Endothelial cell of umbilical vein (primary cell): ENCODE results near the gene PEMT. TPM values are rescaled to one million over a fixed set of nuclear protein-coding genes. Genes with fewer than 3 reads are reported as not detected.

Experiments
- BruUV-seq: library from RNA; stranded (reverse); fragments of 400-500 nt; replicated peaks from 2 replicates; lab custom pipeline; 2021; lab: Mats Ljungman, UMichigan
- CTCF ChIA-PET: fragments of 300-600, 350-600 bp; sonication (Branson Sonifier 250); formaldehyde crosslinking; loops from one replicate; lab custom pipeline; 2021; ENCODE audit warnings: antibody characterized with exemption, inconsistent platforms; lab: Charles Lee
- POLR2A ChIA-PET: fragments of 300-600, 350-600 bp; sonication (Branson Sonifier 250); formaldehyde crosslinking; loops from one replicate; lab custom pipeline; 2021; ENCODE audit warnings: antibody characterized with exemption, inconsistent platforms; lab: Charles Lee
- DNase-seq: peaks from one replicate; pipeline ENCODE4 v3.0.0-alpha.2; 2011; ENCODE audit warnings: low read depth, low spot score
- FAIRE-seq: peaks from 2 replicates; lab custom pipeline; 2011; peaks lifted over from hg19 to GRCh38; lab: Jason Lieb, UNC
- H2AFZ ChIP-seq: 2 replicates; pipeline ENCODE4 v1.6.0; 2012; ENCODE audit warnings: low read depth, low read length, control low read depth, inconsistent platforms
- H3K27ac ChIP-seq: 2 replicates; pipeline ENCODE4 v1.5.1; 2011; ENCODE audit warnings: low read depth, mild to moderate bottlenecking, control low read depth, low read length, moderate library complexity; ENCODE audit not compliant: insufficient read depth
- H3K27me3 ChIP-seq, 2 experiments: 2 replicates each; pipeline versions ENCODE4 v1.6.0 to v1.6.1; 2011; ENCODE audit warnings: low read length in 2 of 2, mixed read lengths in 1 of 2; ENCODE audit not compliant: control insufficient read depth in 2 of 2, insufficient read depth in 2 of 2
- H3K36me3 ChIP-seq, 2 experiments: 2 replicates in 1 of 2; 3 replicates in 1 of 2; pipeline ENCODE4 v1.5.1; 2011; ENCODE audit warnings: low read length in 2 of 2, mild to moderate bottlenecking in 1 of 2, moderate library complexity in 1 of 2; ENCODE audit not compliant: control insufficient read depth in 2 of 2, insufficient read depth in 2 of 2; ENCODE audit errors: extremely low read depth in 1 of 2
- H3K4me1 ChIP-seq: 3 replicates; pipeline ENCODE4 v1.5.1; 2011; ENCODE audit warnings: mild to moderate bottlenecking, low read length; ENCODE audit not compliant: control insufficient read depth, insufficient read depth; ENCODE audit errors: extremely low read depth
- H3K4me2 ChIP-seq: 2 replicates; pipeline ENCODE4 v1.6.1; 2011; ENCODE audit warnings: low read length, control low read depth, mixed read lengths; ENCODE audit not compliant: insufficient read depth
- H3K4me3 ChIP-seq, 3 experiments: fragments of 200-600 bp in 1 of 3; sonication (generic), shearing (Covaris generic) in 1 of 3; replicated peaks in 1 of 3; 2 replicates each; pipeline ENCODE4 v1.5.1; 2011 to 2016; ENCODE audit warnings: control low read depth in 3 of 3, low read length in 3 of 3, mild to moderate bottlenecking in 2 of 3, inconsistent platforms in 1 of 3, low read depth in 1 of 3, moderate library complexity in 1 of 3; ENCODE audit not compliant: insufficient read depth in 1 of 3
- H3K79me2 ChIP-seq: 2 replicates; pipeline ENCODE4 v1.6.0; 2012; ENCODE audit warnings: low read length, inconsistent platforms; ENCODE audit not compliant: control insufficient read depth, insufficient read depth
- H3K9ac ChIP-seq: replicated peaks from 2 replicates; pipeline ENCODE3; 2011; ENCODE audit warnings: low read length, control low read depth; ENCODE audit not compliant: insufficient read depth; ENCODE audit errors: extremely low read depth
- H3K9me1 ChIP-seq: replicated peaks from 3 replicates; pipeline ENCODE4 v1.6.0; 2011; ENCODE audit warnings: mild to moderate bottlenecking, low read length; ENCODE audit not compliant: control insufficient read depth, insufficient read depth; ENCODE audit errors: extremely low read depth
- H3K9me3 ChIP-seq: replicated peaks from 2 replicates; pipeline ENCODE4 v1.5.1; 2012; ENCODE audit warnings: low read length, inconsistent platforms; ENCODE audit not compliant: control insufficient read depth, insufficient read depth
- H4K20me1 ChIP-seq: replicated peaks from 2 replicates; pipeline ENCODE3; 2011; ENCODE audit warnings: mild to moderate bottlenecking, low read length; ENCODE audit not compliant: control insufficient read depth, insufficient read depth; ENCODE audit errors: extremely low read depth
- CTCF ChIP-seq, 2 donors: IDR thresholded peaks; 1 replicate in 1 of 2; 2 replicates in 1 of 2; pipeline ENCODE4 v1.5.1; 2011; ENCODE audit warnings: low read length in 2 of 2, mild to moderate bottlenecking in 2 of 2, moderate library complexity in 2 of 2, control low read depth in 1 of 2, inconsistent platforms in 1 of 2, low read depth in 1 of 2; ENCODE audit not compliant: insufficient read depth in 1 of 2; ENCODE audit errors: extremely low read depth in 1 of 2
- EZH2 ChIP-seq: IDR thresholded peaks from 2 replicates; pipeline ENCODE4 v1.6.1; 2012; ENCODE audit warnings: borderline replicate concordance, low read depth, mild to moderate bottlenecking, moderate library complexity, low read length, inconsistent platforms; ENCODE audit not compliant: severe bottlenecking
- FOS ChIP-seq: IDR thresholded peaks from 2 replicates; pipeline ENCODE4 v1.6.1; 2011; ENCODE audit warnings: mild to moderate bottlenecking, low read length, moderate library complexity, borderline replicate concordance; ENCODE audit not compliant: insufficient read depth
- GATA2 ChIP-seq: IDR thresholded peaks from 2 replicates; pipeline ENCODE4 v1.7.0; 2011; ENCODE audit warnings: low read depth, mild to moderate bottlenecking, moderate library complexity, mixed read lengths, low read length; ENCODE audit not compliant: insufficient read length, insufficient read depth
- JUN ChIP-seq: IDR thresholded peaks from 2 replicates; pipeline ENCODE4 v1.6.1; 2011; ENCODE audit warnings: borderline replicate concordance, low read depth; ENCODE audit not compliant: insufficient read length, insufficient read depth
- MYC ChIP-seq: IDR thresholded peaks from one replicate; pipeline ENCODE4 v1.6.1; 2011; ENCODE audit warnings: mild to moderate bottlenecking, low read depth, low read length
- POLR2A ChIP-seq: IDR thresholded peaks from 2 replicates; pipeline ENCODE4 v1.6.1; 2012; ENCODE audit warnings: low read depth, mild to moderate bottlenecking, control low read depth, low read length
- dilution Hi-C: fragments of 300-500 bp; cut with MboI; formaldehyde crosslinking; loops from one replicate; pipeline ENCODE4 v1.15.0; 2019; ENCODE audit warnings: low sequenced_read_pairs; ENCODE audit not compliant: extremely low pct_ligation_motif_present
- intact Hi-C: fragments of 100-400 bp; cut with micrococcal nuclease; formaldehyde crosslinking; loops from one replicate; pipeline ENCODE4 v1.10.0; 2022
- polyA plus RNA-seq, 4 experiments: library from polyadenylated mRNA; depleted of rRNA in 3 of 4; stranded (reverse) in 3 of 4; unstranded in 1 of 4; fragments of >200 nt; gene quantifications; 2 replicates each; pipeline versions ENCODE4 v1.2.1 to v1.2.3, GENCODE V29; 2011 to 2012; ENCODE audit warnings: missing spikeins in 1 of 4
- small RNA-seq: library from RNA; depleted of rRNA; stranded (forward); fragments of <200 nt; gene quantifications from one replicate; pipeline ENCODE3, GENCODE V24; 2012; ENCODE audit warnings: low replicate concordance, low read depth; ENCODE audit not compliant: insufficient read depth, insufficient read length
- total RNA-seq: library from RNA; stranded (reverse); gene quantifications from 2 replicates; pipeline ENCODE4 v1.2.3, GENCODE V29; 2021
- TF ChIP-seq, protein P1 (sequence below): IDR thresholded peaks from 2 replicates; pipeline ENCODE4 v1.6.1; 2011; ENCODE audit not compliant: insufficient read depth, insufficient read length

PEMT gene
- total and polyA plus RNA-seq, 2 donors (not counting 3 experiments of a cell fraction or from before 2014, with no cell fraction given), result 35.1 to 58.4 TPM

GRCh38 chr17:17456251-17456650 is 135.3 kb downstream of the PEMT start:
- H3K4me1 ChIP-seq, result no peaks in the 10 kb centered on the region
- DNase-seq (no peak), FAIRE-seq (no peak)
- H3K79me2 ChIP-seq, result no peaks in the 10 kb centered on the region
- H4K20me1 ChIP-seq, result no peaks in the 10 kb centered on the region
- H3K9me1 ChIP-seq, result no peaks in the 10 kb centered on the region
- CTCF ChIA-PET, result interaction anchor here (1.0 to 1.2 kb wide), 2 partner anchors 40 to 68 kb away, joined by 3 read pairs; partner anchors contain the start of gene RASD1
- POLR2A ChIA-PET, result no interaction called here
- H3K27ac ChIP-seq, result no peak overlapping the region
- H3K9me3 ChIP-seq, result no peaks in the 10 kb centered on the region
- no peak overlapping the region for H2AFZ ChIP-seq
- no TSS peak for BruUV-seq
- no peaks in the 10 kb centered on the region for H3K36me3 ChIP-seq
- intact Hi-C loops, result no loop called here
- H3K4me2 ChIP-seq, result no peak overlapping the region
- TF ChIP-seq, protein P1, sequence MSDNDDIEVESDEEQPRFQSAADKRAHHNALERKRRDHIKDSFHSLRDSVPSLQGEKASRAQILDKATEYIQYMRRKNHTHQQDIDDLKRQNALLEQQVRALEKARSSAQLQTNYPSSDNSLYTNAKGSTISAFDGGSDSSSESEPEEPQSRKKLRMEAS, result no peak
- no peak for TF ChIP-seq CTCF (IDR thresholded peaks at IDR 0.05; ENCODE audit: extremely low read depth in 1 of 2, insufficient read depth in 1 of 2, low read depth in 1 of 2, low read length in 2 of 2)
- TF ChIP-seq EZH2, result no peak
- no peak for TF ChIP-seq FOS
- no peak for TF ChIP-seq MYC
- no peak for TF ChIP-seq JUN
- no peak for TF ChIP-seq POLR2A
- TF ChIP-seq GATA2, result no peak
- no peak overlapping the region for H3K4me3 ChIP-seq
- peaks cover 0 to 11% of the 10 kb centered on the region in 2 experiments for H3K27me3 ChIP-seq
- dilution Hi-C loops, result no loop called here
- H3K9ac ChIP-seq, result no peak overlapping the region

Small RNA genes within 50 kb of the gene (small RNA-seq; reads per million reads assigned to genes)
- gene RF00019, result not detected
- gene RNU6-468P, result not detected

Other genes starting within 250 kb of the PEMT start
- 13.6 and 15.1 TPM in 2 replicates for gene MED9, start 114.7 kb downstream of the PEMT start, total RNA-seq
- gene MED9, start 114.7 kb downstream of the PEMT start, polyA plus RNA-seq, result 16.3 and 18.2 TPM in 2 replicates
- gene RASD1, start 95.3 kb downstream of the PEMT start, total RNA-seq, result 15.7 and 21.3 TPM in 2 replicates
- 4.2 and 8.4 TPM in 2 replicates for gene RASD1, start 95.3 kb downstream of the PEMT start, polyA plus RNA-seq
- gene RAI1, start 89.8 kb upstream of the PEMT start, total RNA-seq, result 43.3 and 47.3 TPM in 2 replicates
- 7.4 and 7.8 TPM in 2 replicates for gene RAI1, start 89.8 kb upstream of the PEMT start, polyA plus RNA-seq
- 109 and 117 TPM in 2 replicates for gene SREBF1, start 245.3 kb upstream of the PEMT start, total RNA-seq
- gene SREBF1, start 245.3 kb upstream of the PEMT start, polyA plus RNA-seq, result 50.4 and 66.3 TPM in 2 replicates